NOMO-1 treated with DMSO at 0.1 percent for 48 hours (cell line): ENCODE measurements around the gene LHFPL2.
"Not testable (repeated sequence)": the region's sequence is repeated elsewhere in the genome, so short reads cannot be mapped to it uniquely, and the experiment has no call there.

Experiments
- DNase-seq: peaks from one replicate; lab custom pipeline; 2025; ENCODE audit not compliant: unreplicated experiment; lab: John Stamatoyannopoulos, UW

Gene LHFPL2

GRCh38 chr5:78482948-78483347 is 165.6 kb downstream of the LHFPL2 start:
- no peak for DNase-seq

- DNase-seq: no peak
Measured at GRCh38 chr5:78476795-78477194, 171.8 kb downstream of the LHFPL2 start.

- no peak for DNase-seq
Measured at GRCh38 chr5:78475370-78475769, 173.2 kb downstream of the LHFPL2 start.

- no peak for DNase-seq
Measured at GRCh38 chr5:78473751-78474150, 174.8 kb downstream of the LHFPL2 start.

GRCh38 chr5:78472469-78473106 is 176.0 kb downstream of the LHFPL2 start:
- DNase-seq: no peak

- DNase-seq: no peak
Measured at GRCh38 chr5:78471896-78472295, 176.7 kb downstream of the LHFPL2 start.

GRCh38 chr5:78467752-78468357 is 180.7 kb downstream of the LHFPL2 start:
- DNase-seq: peak; percentile 15

- no peak for DNase-seq
Measured at GRCh38 chr5:78467140-78467539, 181.4 kb downstream of the LHFPL2 start.

GRCh38 chr5:78458843-78459242 is 189.7 kb downstream of the LHFPL2 start:
- no peak for DNase-seq

- not testable (repeated sequence) for DNase-seq
Measured at GRCh38 chr5:78457507-78457906, 191.1 kb downstream of the LHFPL2 start.

GRCh38 chr5:78449103-78449502 is 199.5 kb downstream of the LHFPL2 start:
- DNase-seq: no peak

GRCh38 chr5:78447775-78448424 is 200.7 kb downstream of the LHFPL2 start:
- DNase-seq: no peak
